ENCODE data around the gene HIVEP2.

HIVEP2 gene

GRCh38 chr6:142944124-142945048 lies 590 bp downstream of the HIVEP2 start:
- DNase-seq = no peak

DNA sequence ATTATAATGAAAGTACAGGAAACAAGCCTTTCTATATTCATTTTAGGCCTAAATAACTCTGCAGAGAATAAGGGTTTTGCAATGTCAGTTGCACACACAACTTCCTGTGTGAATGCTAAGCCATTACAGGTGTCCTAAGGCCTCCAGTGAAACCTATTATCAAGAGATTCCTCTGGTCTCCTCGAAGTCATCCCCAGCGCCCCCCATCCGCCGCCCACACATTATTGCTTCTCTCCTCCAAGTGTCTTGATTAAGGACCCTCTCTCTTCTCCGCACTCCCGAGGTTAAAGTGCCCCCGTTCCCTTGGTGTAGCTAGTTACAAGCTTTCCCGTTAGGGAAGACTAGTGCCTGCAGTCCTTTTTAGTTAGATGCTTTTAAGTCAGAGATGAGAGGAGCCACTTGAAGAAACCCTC lies 1.3 kb downstream of the HIVEP2 start:
- no peak for DNase-seq

DNA sequence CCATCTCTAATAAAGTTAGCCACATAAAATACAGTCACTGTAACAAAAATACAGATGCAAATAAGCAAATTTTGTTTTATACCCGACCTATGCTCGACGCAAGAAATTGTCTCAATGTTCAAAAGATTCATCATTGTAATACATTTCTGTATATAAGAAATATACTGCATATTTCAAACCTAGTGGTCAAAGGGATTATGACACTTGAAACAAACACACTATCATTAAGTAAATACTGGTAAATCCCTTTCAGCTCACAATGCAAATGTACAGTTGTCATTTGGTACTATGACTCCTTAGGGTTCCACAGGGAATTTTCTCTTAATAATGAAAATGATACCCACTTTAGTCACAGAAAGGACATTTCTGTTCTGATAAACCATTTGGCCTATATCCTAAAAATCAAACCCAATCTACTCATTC lies 2.2 kb downstream of the HIVEP2 start:
- no peak for DNase-seq

GRCh38 chr6:142942238-142942637 lies 2.7 kb downstream of the HIVEP2 start:
- no peak for DNase-seq

GRCh38 chr6:142941018-142941417 lies 4.0 kb downstream of the HIVEP2 start:
- no peak for DNase-seq

- no peak for DNase-seq
Measured at GRCh38 chr6:142940487-142940886, 4.5 kb downstream of the HIVEP2 start.

GRCh38 chr6:142938510-142938909 lies 6.5 kb downstream of the HIVEP2 start:
- DNase-seq = no peak

GRCh38 chr6:142937986-142938385 lies 7.0 kb downstream of the HIVEP2 start:
- DNase-seq = no peak

DNA sequence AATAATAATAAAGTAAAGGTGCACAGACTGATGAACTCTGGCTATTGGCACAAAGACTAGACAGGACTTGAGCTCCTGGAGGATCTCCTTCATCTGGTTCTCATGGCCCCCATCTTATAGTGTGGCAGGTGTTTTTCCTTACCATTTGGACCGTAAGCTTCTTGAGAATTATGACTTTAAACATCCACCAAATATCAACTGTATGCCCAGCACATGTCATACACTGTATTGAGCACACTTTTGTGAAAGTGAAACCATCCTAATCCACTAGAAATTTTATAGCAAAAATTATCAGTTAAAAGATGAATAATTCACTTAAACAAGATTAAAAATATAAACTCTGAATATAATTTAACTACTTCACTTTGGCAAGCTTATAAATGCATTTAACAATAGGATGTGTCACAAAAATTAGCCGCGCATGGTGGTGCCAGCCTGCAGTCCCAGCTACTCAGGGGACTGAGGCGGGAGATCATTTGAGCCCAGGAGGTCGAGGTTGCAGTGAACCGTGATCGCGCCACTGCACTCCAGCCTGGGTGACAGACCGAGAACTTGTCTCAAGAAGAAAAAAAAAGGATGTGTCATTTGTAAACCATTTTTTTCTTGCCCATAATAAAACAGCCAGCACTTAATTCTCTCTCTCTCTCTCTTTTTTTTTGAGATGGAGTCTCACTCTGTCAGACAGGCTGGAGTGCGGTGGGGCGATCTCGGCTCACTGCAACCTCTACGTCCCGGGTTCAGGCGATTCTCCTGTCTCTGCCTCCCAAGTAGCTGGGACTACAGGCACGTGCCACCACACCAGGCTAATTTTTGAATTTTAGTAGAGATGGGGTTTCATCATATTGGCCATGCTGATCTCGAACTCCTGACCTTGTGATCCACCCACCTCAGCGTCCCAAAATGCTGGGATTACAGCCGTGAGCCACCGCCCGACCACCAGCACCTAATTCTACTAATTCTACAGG lies 9.1 kb downstream of the HIVEP2 start:
- no peak for DNase-seq

DNA sequence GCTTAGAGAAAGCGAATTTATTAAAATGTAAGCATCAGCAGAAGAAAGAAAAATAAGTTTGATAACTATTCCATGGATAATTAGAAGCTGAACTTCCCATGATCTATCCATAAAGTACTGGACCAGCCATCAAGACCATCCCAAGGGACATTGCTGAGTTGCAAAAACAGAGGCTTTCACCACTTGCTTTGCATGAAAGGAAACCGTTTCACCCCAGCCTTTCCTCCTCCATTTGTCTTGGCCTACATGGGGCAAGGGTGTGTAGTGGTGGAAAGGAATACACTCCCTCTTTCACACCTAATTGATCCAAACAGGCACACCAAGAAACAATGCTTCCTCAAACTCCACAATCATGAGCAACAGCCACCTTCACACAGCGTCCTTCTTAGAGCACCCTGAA lies 10.4 kb downstream of the HIVEP2 start:
- no peak for DNase-seq

- DNase-seq = no peak
Measured at GRCh38 chr6:142934106-142934505, 10.9 kb downstream of the HIVEP2 start.

- no peak for DNase-seq
Measured at GRCh38 chr6:142933701-142934100, 11.3 kb downstream of the HIVEP2 start.

DNA sequence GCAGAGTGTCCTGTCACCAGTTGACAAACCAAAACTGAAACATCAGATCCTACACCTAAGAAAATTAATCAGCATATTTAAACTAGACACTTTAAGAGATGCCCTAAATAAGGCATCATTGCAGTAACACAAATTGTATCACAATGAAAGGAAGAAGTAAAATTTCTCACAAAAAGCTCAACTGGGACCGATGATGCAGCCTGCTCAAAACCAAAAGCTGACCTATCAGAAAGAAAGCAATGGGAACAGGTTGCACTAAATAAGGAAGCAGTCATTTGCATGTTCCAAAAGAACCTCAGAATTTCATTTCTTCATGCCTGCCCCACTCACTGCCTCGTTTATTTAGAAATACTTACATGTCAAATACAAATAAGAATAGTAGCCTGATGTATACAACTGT lies 12.1 kb downstream of the HIVEP2 start:
- DNase-seq = no peak

DNA sequence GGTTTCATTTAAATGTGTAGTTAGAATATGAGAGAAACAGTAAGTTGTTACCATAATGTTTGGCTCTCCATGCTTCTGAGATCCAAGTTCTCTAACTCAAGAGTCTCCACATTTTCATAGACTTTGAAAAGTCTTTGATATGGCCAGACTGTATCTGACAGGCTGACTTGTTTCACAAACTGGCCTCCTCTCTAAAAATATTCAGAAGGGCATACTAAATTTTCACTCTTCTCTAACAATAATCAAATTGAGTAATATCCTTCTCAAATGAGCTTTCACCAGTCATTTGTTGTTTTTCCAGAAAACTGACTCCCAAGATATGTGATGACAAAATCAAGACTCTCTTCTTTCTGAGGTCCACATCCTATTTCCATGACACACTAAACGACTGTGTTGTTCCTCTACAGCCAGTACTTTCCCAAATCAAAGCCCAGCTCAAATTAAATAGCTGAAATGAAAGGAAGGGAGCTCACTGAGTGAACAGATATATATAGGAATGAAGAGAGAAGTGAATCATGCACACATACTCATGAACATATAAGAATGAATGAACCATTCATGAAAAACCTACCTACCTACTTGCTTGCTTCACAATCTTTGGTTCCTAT lies 15.1 kb downstream of the HIVEP2 start:
- no peak for DNase-seq

- DNase-seq = no peak
Measured at GRCh38 chr6:142927904-142928303, 17.1 kb downstream of the HIVEP2 start.

GRCh38 chr6:142927271-142927580 lies 17.8 kb downstream of the HIVEP2 start:
- no peak for DNase-seq

GRCh38 chr6:142926494-142927270 lies 18.3 kb downstream of the HIVEP2 start:
- DNase-seq = no peak

GRCh38 chr6:142926177-142926493 lies 18.8 kb downstream of the HIVEP2 start:
- DNase-seq = no peak

GRCh38 chr6:142925575-142926110 lies 19.3 kb downstream of the HIVEP2 start:
- no peak for DNase-seq

- no peak for DNase-seq
Measured at GRCh38 chr6:142918339-142919042, 26.5 kb downstream of the HIVEP2 start.

DNA sequence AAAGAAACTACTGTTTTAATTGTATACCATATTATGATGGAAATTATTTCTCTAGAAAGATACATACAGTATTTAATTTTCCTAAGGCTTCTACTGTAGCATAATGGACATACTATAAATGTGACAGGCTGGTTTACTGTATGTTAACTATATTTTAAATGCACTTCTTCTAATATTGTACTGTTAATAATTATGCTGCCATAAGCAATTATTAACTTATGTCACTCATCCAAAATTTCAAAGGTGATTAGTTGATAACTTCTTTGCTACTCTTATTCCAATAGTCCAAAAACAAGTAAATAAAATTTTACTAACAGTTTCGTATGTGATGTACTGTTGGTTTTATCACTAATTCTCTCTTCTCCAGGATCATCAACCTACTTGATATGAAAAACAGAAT lies 28.1 kb downstream of the HIVEP2 start:
- DNase-seq = no peak
